Muscle of back (tissue), 13 donors: ENCODE data around the gene NDNF. TPM values are rescaled to one million over a fixed set of nuclear protein-coding genes. Genes with fewer than 3 reads are reported as not detected.

ENCODE experiments used
- DNase-seq, 3 donors: peaks; one replicate each; pipeline versions ENCODE4 v3.0.0 to v3.0.0-alpha.2; 2013
- long read RNA-seq, 9 donors: transcript quantifications; one replicate each; lab custom pipeline, GENCODE V29; 2026
- polyA plus RNA-seq, 10 donors: library from polyadenylated mRNA; unstranded; fragments of 120-200 nt; gene quantifications; one replicate each; pipeline ENCODE4 v1.2.1, GENCODE V29; 2013; ENCODE audit not compliant: insufficient read length in 10 of 10

The NDNF gene
- 10 to 100 TPM in 2 of 10 donors, 1 to 10 TPM in 8; 3.8 to 25.5 (median 5.9) TPM for polyA plus RNA-seq
- long read RNA-seq, donor 1, partial matches to known transcripts, result 0 of 3 reads
- long read RNA-seq, donor 1, other reads (novel, unspliced or antisense), result 0 of 3 reads
- long read RNA-seq, donor 2, result 0 reads
- long read RNA-seq, donor 3, result 0 reads
- long read RNA-seq, donor 4, result 0 reads
- long read RNA-seq, donor 5, partial matches to known transcripts, result 0 of 1 reads
- long read RNA-seq, donor 5, other reads (novel, unspliced or antisense), result 0 of 1 reads
- long read RNA-seq, donor 6, partial matches to known transcripts, result 0 of 1 reads
- long read RNA-seq, donor 6, other reads (novel, unspliced or antisense), result 0 of 1 reads
- long read RNA-seq, donor 7, result 0 reads
- long read RNA-seq, donor 8, partial matches to known transcripts, result 0 of 3 reads
- long read RNA-seq, donor 8, other reads (novel, unspliced or antisense), result 0 of 3 reads
- long read RNA-seq, donor 9, partial matches to known transcripts, result 0 of 1 reads
- long read RNA-seq, donor 9, other reads (novel, unspliced or antisense), result 0 of 1 reads

- DNase-seq, result peak; percentile 64 to 88 (median 70)
These were observed at the start of gene NDNF for GRCh38 chr4:121072224-121073003. Gene NDNF (minus strand): TSS chr4:121072535. CDS start chr4:121045837, 26,698 bp downstream.

- DNase-seq, result no peak
These were observed 47.4 kb upstream of the NDNF start for GRCh38 chr4:121119715-121120114.

DNA sequence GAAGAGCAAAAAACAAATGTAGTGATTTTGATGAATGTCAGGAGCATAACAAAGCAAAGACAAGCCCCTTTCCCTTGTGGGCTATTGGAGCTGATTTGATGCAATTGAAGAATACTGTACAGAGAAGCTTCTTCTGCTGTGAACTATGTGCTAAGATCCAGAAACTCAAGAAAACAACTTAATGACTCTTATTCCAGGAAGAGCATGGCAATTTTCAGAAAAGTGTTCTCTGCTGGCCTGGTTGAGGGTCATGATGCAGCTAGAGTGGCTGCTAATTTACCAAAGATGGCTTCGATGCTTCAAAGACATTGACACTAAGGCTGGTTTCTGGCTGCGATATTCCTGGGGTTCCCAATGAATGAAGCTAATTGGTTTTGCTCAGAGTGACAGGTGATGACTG lies 46.0 kb upstream of the NDNF start:
- no peak for DNase-seq

DNA sequence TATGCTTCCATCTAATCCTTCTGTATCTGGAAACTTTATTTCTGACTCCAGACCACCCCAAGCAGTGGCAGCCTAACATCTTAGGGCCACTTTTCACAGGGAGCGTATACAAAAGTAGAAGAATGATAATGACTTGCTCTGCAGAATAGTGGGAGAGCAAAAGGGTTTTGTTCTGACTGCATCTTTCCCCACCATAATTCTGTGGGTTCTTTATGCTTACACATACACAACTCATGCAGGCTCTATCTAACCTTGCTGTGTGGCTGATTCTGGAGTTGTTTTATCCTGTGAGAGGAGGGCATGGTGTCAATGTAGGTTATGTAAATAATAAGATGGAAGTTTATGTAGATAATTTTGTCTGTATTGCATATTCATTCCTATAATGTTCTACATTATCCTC lies 42.4 kb upstream of the NDNF start:
- DNase-seq, result no peak

- no peak for DNase-seq
These were observed 40.2 kb upstream of the NDNF start for GRCh38 chr4:121112530-121112929.

- no peak for DNase-seq
These were observed 36.2 kb upstream of the NDNF start for GRCh38 chr4:121108557-121108956.

GRCh38 chr4:121107507-121107906 lies 35.2 kb upstream of the NDNF start:
- no peak for DNase-seq

- no peak for DNase-seq
These were observed 27.9 kb upstream of the NDNF start for GRCh38 chr4:121100093-121100775.

DNA sequence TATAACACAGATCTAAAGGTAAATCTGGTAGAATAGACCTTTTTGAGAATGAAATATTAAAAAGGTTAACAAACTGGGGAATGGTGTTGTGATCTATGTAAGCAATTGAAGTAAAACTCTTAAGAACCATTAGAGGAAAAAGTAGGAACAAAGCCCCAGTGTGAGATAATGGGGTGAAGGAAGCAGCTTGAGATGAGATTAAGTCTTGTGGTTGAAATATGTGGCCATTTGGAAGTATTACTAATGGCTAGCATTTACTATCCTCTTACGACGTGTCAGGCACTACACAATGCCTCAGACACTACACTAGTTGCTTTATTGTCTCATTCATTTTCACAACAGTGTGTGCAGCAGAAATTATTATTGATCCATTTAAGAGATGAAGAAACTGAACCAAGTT lies 25.9 kb upstream of the NDNF start:
- DNase-seq, result no peak

DNA sequence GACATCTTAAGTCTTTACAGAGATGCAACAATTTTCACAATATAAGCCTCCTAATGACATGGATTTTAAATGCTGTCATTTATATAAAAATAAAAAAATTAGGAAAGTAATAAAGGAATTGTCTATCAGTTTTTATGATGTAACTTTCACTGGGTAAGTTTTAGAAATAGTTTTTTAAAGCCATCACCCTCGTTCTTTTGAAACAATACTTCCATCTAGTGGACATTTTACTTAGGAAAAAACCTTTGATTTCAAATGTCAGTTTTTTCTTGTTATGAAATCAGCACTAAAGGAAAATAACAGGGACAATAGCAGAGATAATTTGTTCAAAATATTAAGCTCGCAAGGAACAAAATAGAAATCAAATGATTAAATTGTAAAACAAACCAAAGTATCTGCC lies 24.3 kb upstream of the NDNF start:
- DNase-seq, result peak; percentile 16 to 53 (median 30)

GRCh38 chr4:121096191-121096590 lies 23.9 kb upstream of the NDNF start:
- no peak for DNase-seq

- no peak for DNase-seq
These were observed 22.1 kb upstream of the NDNF start for GRCh38 chr4:121094297-121094966.

DNA sequence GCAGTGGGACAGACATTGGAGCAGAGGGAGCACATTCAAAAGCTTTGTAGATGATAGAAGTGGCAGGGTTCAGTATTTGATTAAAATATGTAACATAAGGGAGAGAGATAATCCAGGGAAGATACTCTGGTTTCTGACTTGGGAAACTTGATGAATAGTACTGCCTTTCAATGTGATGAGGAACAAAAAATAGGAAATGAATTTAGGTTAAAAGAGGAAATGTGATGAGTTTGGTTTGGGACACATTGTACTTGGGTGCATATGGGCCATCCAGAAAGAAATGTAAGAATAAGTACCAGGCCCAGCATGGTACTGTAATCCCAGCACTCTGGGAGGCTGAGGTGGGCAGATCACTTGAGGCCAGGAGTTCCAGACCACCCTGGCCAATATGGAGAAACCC lies 20.9 kb upstream of the NDNF start:
- DNase-seq, result no peak

- DNase-seq, result no peak
These were observed 19.6 kb upstream of the NDNF start for GRCh38 chr4:121091941-121092340.

DNA sequence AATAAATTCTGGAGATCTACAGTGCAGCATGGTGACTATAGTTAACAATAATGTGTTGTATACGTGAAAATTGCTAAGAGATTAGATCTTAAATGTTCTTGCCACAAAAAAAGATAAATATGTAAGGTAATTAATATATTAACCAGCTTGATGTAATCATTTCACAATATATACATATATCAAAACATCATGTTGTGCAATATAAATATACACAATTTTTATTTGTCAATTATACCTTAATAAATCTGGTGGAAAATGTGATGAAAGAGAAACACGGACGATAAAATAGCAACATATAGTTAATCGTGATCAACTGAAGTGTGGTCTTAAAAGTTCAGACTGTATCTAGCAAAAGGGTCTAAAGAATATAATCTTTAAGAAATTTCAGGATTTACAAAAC lies 16.5 kb upstream of the NDNF start:
- DNase-seq, result no peak

DNA sequence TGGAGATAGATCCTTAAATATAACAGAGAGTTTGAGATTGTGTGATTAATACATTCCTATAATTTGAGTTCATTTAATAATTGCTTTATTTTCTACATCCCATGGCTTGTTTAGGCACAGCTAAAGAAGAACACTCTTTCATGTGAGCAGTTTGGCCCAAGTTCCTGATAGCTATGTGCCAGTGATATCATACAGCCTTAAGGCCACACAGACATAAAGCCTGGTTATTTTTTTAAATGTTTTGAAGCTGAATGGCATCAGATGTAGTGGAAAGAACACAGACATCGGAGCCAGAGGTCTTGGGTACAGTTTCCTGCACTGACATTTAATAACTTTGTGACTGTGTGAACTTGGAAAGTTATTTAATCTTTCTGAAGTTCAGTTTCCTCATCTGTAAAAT lies 7.0 kb upstream of the NDNF start:
- DNase-seq, result no peak

GRCh38 chr4:121077496-121077895 lies 5.2 kb upstream of the NDNF start:
- no peak for DNase-seq

DNA sequence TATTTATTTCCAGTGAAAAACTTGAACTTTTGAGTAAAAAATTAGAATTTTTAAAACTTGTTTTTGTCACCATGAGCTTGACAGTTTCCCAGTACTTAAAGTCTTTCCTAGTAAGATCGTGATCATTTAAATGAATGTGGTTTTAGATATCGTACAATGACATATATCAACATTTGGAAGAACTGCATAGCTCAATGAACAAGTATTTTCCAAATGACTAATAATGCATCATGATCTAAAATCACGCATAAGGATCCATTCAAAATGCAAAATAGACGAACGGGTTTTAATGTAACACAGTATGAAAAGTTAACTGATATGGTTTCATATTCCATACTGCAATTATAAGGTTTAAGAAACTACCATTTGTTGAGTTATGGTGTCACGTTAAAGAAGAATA lies 4.1 kb upstream of the NDNF start:
- DNase-seq, result no peak

GRCh38 chr4:121073672-121074381 lies 1.5 kb upstream of the NDNF start:
- DNase-seq, result no peak

- peak in 1 of 3 donors; percentile 42 for DNase-seq
These were observed 685 bp upstream of the NDNF start for GRCh38 chr4:121073004-121073435.
